ENCODE results near the gene ANKRD34B.

ANKRD34B gene

GRCh38 chr5:80569086-80569960 is 757 bp downstream of the ANKRD34B start:
- peak; percentile 55 for DNase-seq

- DNase-seq, result no peak
These were observed 1.8 kb downstream of the ANKRD34B start for GRCh38 chr5:80568251-80568650.

GRCh38 chr5:80566711-80567259 is 3.3 kb downstream of the ANKRD34B start:
- no peak for DNase-seq

GRCh38 chr5:80565330-80565729 is 4.8 kb downstream of the ANKRD34B start:
- DNase-seq, result no peak

- DNase-seq, result no peak
These were observed 10.8 kb downstream of the ANKRD34B start for GRCh38 chr5:80559244-80559643.

- DNase-seq, result no peak
These were observed 15.0 kb downstream of the ANKRD34B start for GRCh38 chr5:80555099-80555498.

- DNase-seq, result no peak
These were observed 15.4 kb downstream of the ANKRD34B start for GRCh38 chr5:80554646-80555045.

- no peak for DNase-seq
These were observed 28.7 kb downstream of the ANKRD34B start for GRCh38 chr5:80541392-80541791.

- no peak for DNase-seq
These were observed 29.4 kb downstream of the ANKRD34B start for GRCh38 chr5:80540691-80541090.

GRCh38 chr5:80516826-80517225 is 53.3 kb downstream of the ANKRD34B start:
- DNase-seq, result no peak

- DNase-seq, result no peak
These were observed 60.7 kb downstream of the ANKRD34B start for GRCh38 chr5:80509362-80509761.

- DNase-seq, result no peak
These were observed 61.2 kb downstream of the ANKRD34B start for GRCh38 chr5:80508844-80509243.

GRCh38 chr5:80507663-80508062 is 62.4 kb downstream of the ANKRD34B start:
- DNase-seq, result no peak

Data from activated CD8-positive, alpha-beta memory T cell treated with anti-CD3 and anti-CD28 coated beads, Interleukin-2, amount 50 U/mL, for 48 hours (primary cell).